Esophagus mucosa (tissue), 1 donor: ENCODE data around the gene NIPBL. TPM values are rescaled to one million over a fixed set of nuclear protein-coding genes. Genes with fewer than 3 reads are reported as not detected.
"Not testable (repeated sequence)": the region's sequence is repeated elsewhere in the genome, so short reads cannot be mapped to it uniquely, and the experiment has no call there.

Experiments used
- ATAC-seq: fragments of 200-7000 bp; cut with Tn5 transposase; one replicate; pipeline ENCODE4 v1.9.1; 2020
- total RNA-seq: library from RNA; stranded (reverse); gene quantifications from one replicate; pipeline ENCODE4 v1.2.4, GENCODE V29; 2023
- donor health status: DM: yes; HTN: yes; CAD: no.

The NIPBL gene
- total RNA-seq, 1 donor from 2014 or later, result 36.1 TPM

- ATAC-seq, result no peak
Measured at GRCh38 chr5:37037840-37038239, 161.3 kb downstream of the NIPBL start.

- no peak for ATAC-seq
Measured at GRCh38 chr5:37039824-37040223, 163.3 kb downstream of the NIPBL start.

GRCh38 chr5:37043693-37044092 is 167.1 kb downstream of the NIPBL start:
- no peak for ATAC-seq

DNA sequence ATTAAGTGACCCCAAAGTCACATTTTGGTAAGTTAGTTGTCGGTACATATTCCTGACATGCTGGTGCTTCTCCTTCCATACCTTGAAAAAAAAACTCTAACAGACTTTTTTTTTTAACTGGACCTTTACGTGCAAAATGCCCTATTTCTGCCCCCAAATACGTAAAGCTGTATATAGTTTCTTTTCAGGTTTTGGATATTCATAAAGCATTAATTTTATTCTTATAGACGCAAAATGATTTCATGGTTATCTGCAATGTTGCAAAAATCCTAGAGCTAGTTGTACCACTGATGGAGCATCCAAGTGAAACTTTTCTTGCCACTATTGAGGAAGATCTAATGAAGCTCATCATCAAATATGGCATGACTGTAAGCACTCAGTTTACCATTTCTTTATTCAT is 167.6 kb downstream of the NIPBL start:
- ATAC-seq, result no peak

GRCh38 chr5:37045703-37046102 is 169.1 kb downstream of the NIPBL start:
- ATAC-seq, result no peak

GRCh38 chr5:37047947-37048346 is 171.4 kb downstream of the NIPBL start:
- no peak for ATAC-seq

- no peak for ATAC-seq
Measured at GRCh38 chr5:37054391-37054790, 177.8 kb downstream of the NIPBL start.

- ATAC-seq, result no peak
Measured at GRCh38 chr5:37055383-37055990, 178.9 kb downstream of the NIPBL start.

- no peak for ATAC-seq
Measured at GRCh38 chr5:37056762-37057161, 180.2 kb downstream of the NIPBL start.

GRCh38 chr5:37060030-37060429 is 183.5 kb downstream of the NIPBL start:
- ATAC-seq, result no peak

DNA sequence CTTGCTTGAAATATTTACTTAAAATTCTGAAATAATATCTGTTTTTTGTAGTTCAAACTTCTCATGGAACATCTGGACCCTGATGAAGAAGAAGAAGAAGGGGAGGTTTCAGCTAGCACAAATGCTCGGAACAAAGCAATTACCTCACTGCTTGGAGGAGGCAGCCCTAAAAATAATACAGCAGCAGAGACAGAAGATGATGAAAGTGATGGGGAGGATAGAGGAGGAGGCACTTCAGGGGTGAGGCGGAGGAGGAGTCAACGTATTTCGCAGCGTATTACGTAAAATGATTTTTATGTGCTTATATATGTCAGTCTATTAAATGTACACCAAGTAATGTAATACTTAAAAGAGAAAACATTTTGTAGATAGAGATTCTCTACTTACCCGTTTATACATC is 187.2 kb downstream of the NIPBL start:
- ATAC-seq, result no peak

- ATAC-seq, result no peak
Measured at GRCh38 chr5:37064442-37064841, 187.9 kb downstream of the NIPBL start.

DNA sequence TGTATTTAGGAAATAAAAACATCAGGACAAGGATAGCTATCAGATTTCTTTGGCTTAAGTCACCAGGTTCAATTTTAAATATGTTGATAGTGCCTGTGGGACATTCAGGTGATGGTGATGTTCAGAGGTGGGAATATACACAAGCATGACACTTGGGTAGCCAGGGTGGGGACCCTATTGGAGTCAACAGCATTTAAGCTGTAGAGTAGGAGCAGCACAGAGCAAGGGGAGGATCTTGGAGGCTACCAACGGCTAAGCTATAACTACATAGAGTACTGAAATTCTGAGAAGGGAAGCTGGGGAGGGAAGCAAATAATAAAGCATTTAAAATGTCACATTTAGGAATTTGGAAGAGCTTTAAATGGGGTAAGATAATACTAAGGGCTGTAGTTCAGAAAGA is 194.9 kb downstream of the NIPBL start:
- ATAC-seq, result no peak

DNA sequence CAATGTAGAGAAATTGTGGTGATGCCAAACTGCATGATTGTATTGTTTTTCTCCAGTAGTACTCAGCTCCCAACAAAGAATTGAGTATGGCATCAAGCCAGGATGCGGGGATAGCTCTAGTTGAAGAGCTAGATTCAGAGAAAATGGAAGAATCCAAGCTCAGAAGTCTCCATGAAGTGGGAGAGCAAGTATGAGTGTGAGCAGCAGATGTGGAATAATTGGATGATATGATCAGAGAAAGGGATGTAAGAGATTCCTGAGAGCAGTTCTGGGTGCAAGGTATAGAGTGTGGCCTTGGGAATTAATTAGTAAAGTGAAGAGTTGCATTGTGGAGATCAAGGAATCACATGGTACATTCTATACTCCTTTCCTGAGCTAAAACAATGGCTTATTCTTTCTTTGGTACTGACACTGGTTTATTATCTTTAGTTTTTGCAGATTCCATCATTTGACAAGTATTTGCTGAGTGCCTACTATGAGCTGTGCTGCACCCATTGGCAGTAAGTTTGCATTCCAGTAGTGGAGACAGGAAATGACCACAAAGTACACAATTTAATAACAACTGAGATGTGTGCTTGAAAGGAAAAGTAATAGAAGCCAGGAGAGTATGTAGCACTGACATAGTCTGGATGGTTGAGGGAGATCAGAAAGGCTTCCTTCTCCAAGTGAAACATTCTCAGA is 195.5 kb downstream of the NIPBL start:
- ATAC-seq, result no peak

GRCh38 chr5:37075399-37075950 is 198.9 kb downstream of the NIPBL start:
- no peak for ATAC-seq

GRCh38 chr5:37077146-37077545 is 200.6 kb downstream of the NIPBL start:
- no peak for ATAC-seq

- ATAC-seq, result no peak
Measured at GRCh38 chr5:37080697-37081096, 204.1 kb downstream of the NIPBL start.

DNA sequence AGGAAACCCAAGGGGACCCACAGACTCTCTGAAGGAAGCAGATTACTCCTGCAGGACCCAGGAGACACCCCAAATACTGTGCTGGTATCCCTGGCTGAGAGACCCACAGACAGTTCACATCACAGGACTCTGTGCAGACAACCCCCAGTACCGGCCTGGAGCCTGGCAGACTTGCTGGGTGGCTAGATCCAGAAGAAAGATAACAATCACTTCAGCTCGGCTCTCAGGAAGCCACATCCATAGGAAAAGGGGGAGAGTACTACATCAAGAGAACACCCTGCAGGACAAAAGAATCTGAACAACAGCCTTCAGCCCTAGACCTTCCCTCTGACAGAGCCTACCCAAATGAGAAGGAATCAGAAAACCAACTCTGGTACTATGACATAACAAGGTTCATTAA is 206.4 kb downstream of the NIPBL start:
- not testable (repeated sequence) for ATAC-seq

GRCh38 chr5:37086026-37086425 is 209.5 kb downstream of the NIPBL start:
- not testable (repeated sequence) for ATAC-seq

DNA sequence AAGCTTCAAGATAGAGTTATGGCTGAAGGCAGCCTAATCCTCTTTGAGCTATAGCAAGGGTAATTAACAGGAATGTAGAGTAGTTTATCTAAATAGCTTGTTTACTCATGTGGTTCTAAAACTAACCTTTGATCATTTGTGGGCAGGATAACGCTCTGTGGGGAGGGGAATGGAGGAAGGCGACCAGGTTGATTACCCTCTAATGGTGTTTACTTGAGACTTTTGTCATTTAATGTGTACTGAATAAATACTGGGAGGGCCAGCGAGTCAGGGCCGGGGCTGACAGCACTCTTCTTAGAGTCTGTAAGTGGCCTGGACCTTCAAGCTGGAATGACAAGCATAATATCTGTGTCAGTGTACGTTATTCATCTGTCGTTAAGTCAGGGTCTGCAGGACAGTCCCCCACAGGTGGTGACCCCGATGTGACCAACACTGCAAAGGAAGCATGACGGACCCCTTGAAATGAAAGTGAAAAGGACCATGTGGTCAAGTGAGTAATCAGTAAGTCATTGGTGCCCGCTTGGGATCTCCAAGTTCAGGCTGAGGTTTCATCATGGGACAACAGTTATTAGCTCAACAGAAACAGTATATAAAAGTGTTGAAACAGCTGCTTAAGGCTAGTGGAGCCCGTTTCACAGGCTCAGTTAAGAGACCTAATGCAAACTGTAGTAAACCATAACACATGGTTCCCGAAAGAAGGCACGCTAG is 210.1 kb downstream of the NIPBL start:
- ATAC-seq, result no peak

GRCh38 chr5:37088009-37088408 is 211.4 kb downstream of the NIPBL start:
- no peak for ATAC-seq

- no peak for ATAC-seq
Measured at GRCh38 chr5:37090123-37090726, 213.7 kb downstream of the NIPBL start.

GRCh38 chr5:37090781-37091180 is 214.2 kb downstream of the NIPBL start:
- no peak for ATAC-seq
